NB4 (cell line): ENCODE data around the gene FAN1.
A peak's percentile ranks its signal among the peaks of the same experiment; 100 is the strongest.

Source experiments
- DNase-seq: peaks from one replicate; pipeline ENCODE4 v3.0.0; 2010; ENCODE audit warnings: low read depth
- H3K4me3 ChIP-seq: one replicate; pipeline ENCODE4 v1.5.1; 2011; ENCODE audit warnings: mild to moderate bottlenecking, low read depth, low read length, moderate library complexity
- CTCF ChIP-seq: IDR thresholded peaks from one replicate; pipeline ENCODE4 v1.5.1; 2012; ENCODE audit warnings: low read depth, low read length
- MAX ChIP-seq: IDR thresholded peaks from 2 replicates; pipeline ENCODE4 v1.6.1; 2011; ENCODE audit warnings: low read depth, low read length
- MYC ChIP-seq: IDR thresholded peaks from 2 replicates; pipeline ENCODE4 v1.6.1; 2011; ENCODE audit warnings: low read depth, low read length
- POLR2A ChIP-seq: IDR thresholded peaks from 2 replicates; pipeline ENCODE4 v1.6.1; 2011; ENCODE audit warnings: mild to moderate bottlenecking; ENCODE audit not compliant: insufficient read length; ENCODE audit errors: extremely low read depth

FAN1 gene

DNA sequence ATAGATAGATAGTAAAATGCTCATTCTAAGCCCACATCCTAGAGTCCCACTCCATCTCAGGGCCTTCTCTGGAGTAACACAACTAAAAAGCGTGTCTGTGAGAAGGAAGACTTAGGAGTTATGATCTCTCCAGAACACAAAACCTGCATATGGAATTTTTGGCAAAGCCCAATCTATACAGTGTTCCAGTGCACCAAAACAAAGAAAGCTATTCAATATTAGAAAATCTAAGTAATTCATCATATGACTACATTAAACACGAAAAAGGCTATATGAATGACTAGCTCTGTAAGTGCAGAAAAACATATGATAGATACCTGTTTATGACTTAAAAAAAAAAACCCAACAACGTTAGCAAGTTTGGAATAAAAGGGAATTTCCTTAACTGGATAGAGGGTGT, 60.0 kb downstream of the FAN1 start:
- no peak overlapping the region for H3K4me3 ChIP-seq
- no peak for DNase-seq
- TF ChIP-seq POLR2A: no peak
- no peak for TF ChIP-seq MAX
- TF ChIP-seq MYC: no peak
- no peak for TF ChIP-seq CTCF

- H3K4me3 ChIP-seq: no peak overlapping the region
- no peak for DNase-seq
- TF ChIP-seq MYC: no peak
- TF ChIP-seq POLR2A: no peak
Measured at GRCh38 chr15:30969724-30970123, 66.0 kb downstream of the FAN1 start.

GRCh38 chr15:30973379-30973778, 69.7 kb downstream of the FAN1 start:
- no peak for DNase-seq
- no peak overlapping the region for H3K4me3 ChIP-seq
- TF ChIP-seq MYC: no peak
- TF ChIP-seq POLR2A: no peak
- TF ChIP-seq CTCF: no peak
- TF ChIP-seq MAX: no peak

DNA sequence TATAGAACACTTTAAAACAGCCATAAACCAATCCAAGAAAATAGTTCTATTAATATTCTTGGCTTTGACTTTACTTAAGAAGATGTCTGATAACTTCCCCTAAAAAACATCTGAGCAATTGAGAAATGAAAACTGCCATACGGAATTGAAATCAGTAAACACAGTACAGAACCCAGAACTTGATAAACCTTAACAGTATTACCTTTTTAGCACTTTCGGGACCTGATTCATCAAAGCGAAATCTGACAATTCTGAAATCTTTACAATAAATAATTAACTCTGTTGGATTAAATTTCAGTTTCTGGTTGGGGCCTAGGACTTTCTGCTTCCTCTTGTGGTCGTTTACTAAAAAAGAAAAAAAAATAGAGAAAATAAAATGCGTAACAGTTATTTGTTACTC, 70.4 kb downstream of the FAN1 start:
- DNase-seq: no peak
- H3K4me3 ChIP-seq: no peak overlapping the region
- no peak for TF ChIP-seq CTCF
- TF ChIP-seq POLR2A: no peak
- no peak for TF ChIP-seq MAX
- no peak for TF ChIP-seq MYC

GRCh38 chr15:30978328-30978727, 74.6 kb downstream of the FAN1 start:
- TF ChIP-seq CTCF: no peak
- TF ChIP-seq POLR2A: no peak
- TF ChIP-seq MYC: no peak
- no peak for TF ChIP-seq MAX
- no peak overlapping the region for H3K4me3 ChIP-seq
- DNase-seq: no peak

- TF ChIP-seq POLR2A: no peak
- no peak for TF ChIP-seq MAX
- TF ChIP-seq MYC: no peak
- no peak for TF ChIP-seq CTCF
- peak; percentile 34 for DNase-seq
- no peak overlapping the region for H3K4me3 ChIP-seq
Measured at GRCh38 chr15:30979457-30979856, 75.7 kb downstream of the FAN1 start.
